ENCODE data around the gene CPN1.
A peak's percentile ranks its signal among the peaks of the same experiment; 100 is the strongest.

CPN1 gene

GRCh38 chr10:100076750-100077149, 4.9 kb downstream of the CPN1 start:
- no peak for FAIRE-seq

GRCh38 chr10:100075426-100076220, 6.0 kb downstream of the CPN1 start:
- no peak for FAIRE-seq

GRCh38 chr10:100072514-100072913, 9.2 kb downstream of the CPN1 start:
- FAIRE-seq = no peak

GRCh38 chr10:100071529-100071928, 10.1 kb downstream of the CPN1 start:
- FAIRE-seq = no peak

- no peak for FAIRE-seq
Observed at GRCh38 chr10:100067466-100067865, 14.2 kb downstream of the CPN1 start.

GRCh38 chr10:100065084-100065660, 16.5 kb downstream of the CPN1 start:
- no peak for FAIRE-seq

- no peak for FAIRE-seq
Observed at GRCh38 chr10:100061401-100061800, 20.3 kb downstream of the CPN1 start.

- no peak for FAIRE-seq
Observed at GRCh38 chr10:100057948-100058347, 23.7 kb downstream of the CPN1 start.

- FAIRE-seq = no peak
Observed at GRCh38 chr10:100053686-100054460, 27.8 kb downstream of the CPN1 start.

GRCh38 chr10:100046021-100046486, 35.6 kb downstream of the CPN1 start:
- FAIRE-seq = peak; percentile 45

GRCh38 chr10:100045592-100045991, 36.1 kb downstream of the CPN1 start:
- no peak for FAIRE-seq

- FAIRE-seq = no peak
Observed at GRCh38 chr10:100043796-100044195, 37.9 kb downstream of the CPN1 start.

GRCh38 chr10:100043344-100043743, 38.3 kb downstream of the CPN1 start:
- no peak for FAIRE-seq

GRCh38 chr10:100041306-100042002, 40.2 kb downstream of the CPN1 start:
- no peak for FAIRE-seq

GRCh38 chr10:100038561-100039071, 43.1 kb downstream of the CPN1 start:
- FAIRE-seq = no peak

GRCh38 chr10:100037758-100038315, 43.8 kb downstream of the CPN1 start:
- no peak for FAIRE-seq

GRCh38 chr10:100036850-100037249, 44.8 kb downstream of the CPN1 start:
- FAIRE-seq = no peak

- FAIRE-seq = no peak
Observed at GRCh38 chr10:100033766-100034418, 47.8 kb downstream of the CPN1 start.

- FAIRE-seq = no peak
Observed at GRCh38 chr10:100027416-100027815, 54.3 kb downstream of the CPN1 start.

- FAIRE-seq = no peak
Observed at GRCh38 chr10:100025576-100025975, 56.1 kb downstream of the CPN1 start.

- FAIRE-seq = no peak
Observed at GRCh38 chr10:100024748-100025147, 56.9 kb downstream of the CPN1 start.

GRCh38 chr10:100022403-100022802, 59.3 kb downstream of the CPN1 start:
- no peak for FAIRE-seq
